ENCODE results near the gene OPRL1. TPM values are rescaled to one million over a fixed set of nuclear protein-coding genes. Genes with fewer than 3 reads are reported as not detected.

The OPRL1 gene
- total and polyA plus RNA-seq, 2 of the 8 experiments (the other 6 are each of a cell fraction or from before 2014, with no cell fraction given) = 0.63 to 0.98 TPM

- TF ChIP-seq GTF2F1 (IDR thresholded peaks at IDR 0.05; ENCODE audit: borderline replicate concordance, low read depth, low read length) (no peak), SRF (IDR thresholded peaks at IDR 0.05; ENCODE audit: low read depth, low read length) (no peak), CHD2 (IDR thresholded peaks at IDR 0.05; ENCODE audit: low read length) (no peak)
These were observed 44.6 kb upstream of the OPRL1 start (continued) for GRCh38 chr20:64035066-64035932.
